RWPE2 (cell line): ENCODE measurements around the gene B4GALT2.

Source experiments
- ATAC-seq: fragments of 200-7000 bp; cut with Tn5 transposase; 3 replicates; pipeline ENCODE4 v1.9.1; 2021; ENCODE audit warnings: low read depth
- DNase-seq: peaks from one replicate; pipeline ENCODE4 v3.0.0-alpha.2; 2020; ENCODE audit warnings: low spot score
- H3K27ac ChIP-seq: fragments of 450-650 bp; 2 replicates; pipeline ENCODE4 v1.5.1; 2017; ENCODE audit warnings: mild to moderate bottlenecking; ENCODE audit not compliant: poor library complexity, severe bottlenecking
- H3K27me3 ChIP-seq: fragments of 250-450 bp; sonication (Bioruptor Pico); 2 replicates; pipeline ENCODE4 v1.5.1; 2021; ENCODE audit warnings: mild to moderate bottlenecking, moderate library complexity; ENCODE audit not compliant: insufficient read depth, poor library complexity, severe bottlenecking
- H3K36me3 ChIP-seq: fragments of 250-450 bp; sonication (Bioruptor Pico); 2 replicates; pipeline ENCODE4 v1.5.1; 2020; ENCODE audit warnings: low read depth, mild to moderate bottlenecking, moderate library complexity
- H3K4me1 ChIP-seq: fragments of 250-450 bp; sonication (Bioruptor Pico); 2 replicates; pipeline ENCODE4 v1.5.1; 2021; ENCODE audit warnings: mild to moderate bottlenecking, moderate library complexity; ENCODE audit not compliant: insufficient read depth, poor library complexity, severe bottlenecking
- H3K4me3 ChIP-seq: fragments of 250-450 bp; sonication (Bioruptor Pico); 2 replicates; pipeline ENCODE4 v1.5.1; 2021; ENCODE audit warnings: mild to moderate bottlenecking, moderate library complexity; ENCODE audit not compliant: severe bottlenecking
- H3K9me3 ChIP-seq: fragments of 250-450 bp; sonication (Bioruptor Pico); 2 replicates; pipeline ENCODE4 v1.5.1; 2021; ENCODE audit warnings: mild to moderate bottlenecking, moderate library complexity; ENCODE audit not compliant: severe bottlenecking
- TF ChIP-seq, protein P1 (sequence below): fragments of 450-650 bp; IDR thresholded peaks from one replicate; pipeline ENCODE4 v1.5.1; 2017; ENCODE audit warnings: mild to moderate bottlenecking, moderate library complexity; ENCODE audit not compliant: poor library complexity, severe bottlenecking

Gene B4GALT2

GRCh38 chr1:43951021-43951985, 27.7 kb upstream of the B4GALT2 start:
- TF ChIP-seq, protein P1, sequence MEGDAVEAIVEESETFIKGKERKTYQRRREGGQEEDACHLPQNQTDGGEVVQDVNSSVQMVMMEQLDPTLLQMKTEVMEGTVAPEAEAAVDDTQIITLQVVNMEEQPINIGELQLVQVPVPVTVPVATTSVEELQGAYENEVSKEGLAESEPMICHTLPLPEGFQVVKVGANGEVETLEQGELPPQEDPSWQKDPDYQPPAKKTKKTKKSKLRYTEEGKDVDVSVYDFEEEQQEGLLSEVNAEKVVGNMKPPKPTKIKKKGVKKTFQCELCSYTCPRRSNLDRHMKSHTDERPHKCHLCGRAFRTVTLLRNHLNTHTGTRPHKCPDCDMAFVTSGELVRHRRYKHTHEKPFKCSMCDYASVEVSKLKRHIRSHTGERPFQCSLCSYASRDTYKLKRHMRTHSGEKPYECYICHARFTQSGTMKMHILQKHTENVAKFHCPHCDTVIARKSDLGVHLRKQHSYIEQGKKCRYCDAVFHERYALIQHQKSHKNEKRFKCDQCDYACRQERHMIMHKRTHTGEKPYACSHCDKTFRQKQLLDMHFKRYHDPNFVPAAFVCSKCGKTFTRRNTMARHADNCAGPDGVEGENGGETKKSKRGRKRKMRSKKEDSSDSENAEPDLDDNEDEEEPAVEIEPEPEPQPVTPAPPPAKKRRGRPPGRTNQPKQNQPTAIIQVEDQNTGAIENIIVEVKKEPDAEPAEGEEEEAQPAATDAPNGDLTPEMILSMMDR: no peak

GRCh38 chr1:43952731-43953346, 26.2 kb upstream of the B4GALT2 start:
- H3K27me3 ChIP-seq: no peaks in the 10 kb centered on the region
- DNase-seq (no peak), ATAC-seq (no peak)
- 0 out of 2 replicates have a peak, but pooled peaks cover 4% of the 10 kb centered on the region for H3K36me3 ChIP-seq
- H3K4me1 ChIP-seq: peaks cover 3% of the 10 kb centered on the region
- H3K27ac ChIP-seq: no peak overlapping the region
- H3K4me3 ChIP-seq: no peak overlapping the region
- TF ChIP-seq, protein P1: no peak
- H3K9me3 ChIP-seq: no peaks in the 10 kb centered on the region

More at GRCh38 chr1:43951021-43951985, 27.7 kb upstream of the B4GALT2 start:
- Histone ChIP-seq H3K27me3 (no peaks in the 10 kb centered on the region), H3K27ac (no peak overlapping the region), H3K36me3 (0 out of 2 replicates have a peak, but pooled peaks cover 4% of the 10 kb centered on the region), H3K9me3 (no peaks in the 10 kb centered on the region), H3K4me3 (no peak overlapping the region), H3K4me1 (peaks cover 4% of the 10 kb centered on the region)
- DNase-seq (no peak), ATAC-seq (no peak)

- no peak overlapping the region for H3K4me3 ChIP-seq
- TF ChIP-seq, protein P1: no peak
- no peak for ATAC-seq
- no peak for DNase-seq
- no peaks in the 10 kb centered on the region for H3K27me3 ChIP-seq
- no peaks in the 10 kb centered on the region for H3K4me1 ChIP-seq
- no peak overlapping the region for H3K27ac ChIP-seq
- H3K9me3 ChIP-seq: no peaks in the 10 kb centered on the region
- peaks cover 8% of the 10 kb centered on the region; the same call in 1 of the 2 replicates for H3K36me3 ChIP-seq
Observed at GRCh38 chr1:43953361-43953760, 25.6 kb upstream of the B4GALT2 start.

GRCh38 chr1:43954036-43954435, 25.0 kb upstream of the B4GALT2 start:
- ATAC-seq (no peak), DNase-seq (no peak)
- Histone ChIP-seq H3K4me3 (no peak overlapping the region), H3K27ac (no peak overlapping the region), H3K36me3 (peaks cover 14% of the 10 kb centered on the region; the same call in 1 of the 2 replicates), H3K27me3 (no peaks in the 10 kb centered on the region), H3K4me1 (no peaks in the 10 kb centered on the region), H3K9me3 (no peaks in the 10 kb centered on the region)
- TF ChIP-seq, protein P1: no peak
